ENCODE data around the gene TMEM52.

Gene TMEM52

GRCh38 chr1:1926346-1926811 lies 7.3 kb upstream of the TMEM52 start:
- DNase-seq, result no peak

- DNase-seq, result no peak
Measured at GRCh38 chr1:1925437-1926345, 6.6 kb upstream of the TMEM52 start.

GRCh38 chr1:1924849-1925248 lies 5.8 kb upstream of the TMEM52 start:
- DNase-seq, result no peak

DNA sequence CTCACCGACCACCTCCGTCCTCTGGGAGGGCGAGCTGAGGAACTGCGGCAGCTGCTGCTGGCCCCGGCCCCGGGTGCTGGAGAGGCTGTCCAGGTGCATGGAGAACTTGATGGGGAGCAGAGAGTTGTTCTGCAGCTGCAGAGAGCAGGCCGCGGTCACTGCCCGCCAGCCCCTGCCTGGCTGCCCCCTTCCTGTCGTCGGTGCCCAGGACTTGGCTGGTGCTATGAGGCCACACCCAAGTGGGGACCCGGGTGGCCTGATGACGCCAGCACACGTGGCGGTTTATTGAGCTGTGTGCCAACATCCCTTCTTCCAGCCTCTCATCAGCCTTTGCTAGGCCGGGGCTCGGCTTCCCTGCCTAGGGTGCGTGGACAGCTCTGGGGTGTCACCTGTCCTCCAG lies 5.3 kb upstream of the TMEM52 start:
- no peak for DNase-seq

DNA sequence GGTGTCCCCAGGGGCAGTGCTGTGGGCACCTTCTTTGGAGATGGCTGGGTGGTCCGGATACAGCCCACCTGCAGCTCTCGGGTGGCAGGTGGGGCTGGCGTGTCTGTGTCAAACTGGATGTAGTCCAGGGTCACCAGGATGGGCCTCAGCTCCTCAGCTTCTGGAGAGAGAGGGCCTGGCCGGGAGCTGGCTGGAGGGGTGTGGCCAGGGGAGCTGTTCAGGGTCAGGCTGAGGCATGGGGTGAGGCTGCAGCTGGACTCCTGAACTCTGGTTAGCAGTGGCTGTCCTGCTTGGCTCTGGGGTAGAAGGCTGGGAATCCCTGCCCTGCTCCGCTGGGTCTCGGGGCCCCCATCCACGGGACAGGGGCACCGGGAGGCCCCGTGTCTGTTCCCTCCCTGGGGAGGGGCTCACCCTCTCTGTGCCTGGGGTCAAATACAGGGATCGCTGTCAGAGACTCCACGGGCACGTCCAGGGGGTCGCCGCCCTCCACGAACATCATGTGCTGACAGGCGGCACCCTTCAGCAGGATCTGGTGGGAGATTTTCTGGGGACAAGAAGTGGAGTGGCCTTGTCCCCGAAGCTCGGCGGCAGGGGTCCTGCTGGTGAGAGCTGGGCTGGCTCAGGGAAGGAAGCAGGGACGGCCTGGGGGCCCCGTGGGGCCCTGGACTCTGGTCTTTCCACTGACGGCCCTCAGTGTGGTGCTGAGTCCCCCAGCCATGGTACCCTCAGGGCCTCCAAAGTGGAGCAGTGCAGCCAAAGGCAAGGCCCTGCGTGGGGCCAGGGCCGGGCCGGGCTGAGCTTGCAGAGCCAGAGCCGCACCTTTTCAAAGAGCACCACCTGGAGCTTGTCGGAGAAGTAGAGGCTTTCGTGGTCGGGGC lies 4.1 kb upstream of the TMEM52 start:
- no peak for DNase-seq

- no peak for DNase-seq
Measured at GRCh38 chr1:1922702-1922955, 3.5 kb upstream of the TMEM52 start.

- DNase-seq, result no peak
Measured at GRCh38 chr1:1921901-1922701, 3.0 kb upstream of the TMEM52 start.

- DNase-seq, result no peak
Measured at GRCh38 chr1:1921459-1921862, 2.4 kb upstream of the TMEM52 start.

DNA sequence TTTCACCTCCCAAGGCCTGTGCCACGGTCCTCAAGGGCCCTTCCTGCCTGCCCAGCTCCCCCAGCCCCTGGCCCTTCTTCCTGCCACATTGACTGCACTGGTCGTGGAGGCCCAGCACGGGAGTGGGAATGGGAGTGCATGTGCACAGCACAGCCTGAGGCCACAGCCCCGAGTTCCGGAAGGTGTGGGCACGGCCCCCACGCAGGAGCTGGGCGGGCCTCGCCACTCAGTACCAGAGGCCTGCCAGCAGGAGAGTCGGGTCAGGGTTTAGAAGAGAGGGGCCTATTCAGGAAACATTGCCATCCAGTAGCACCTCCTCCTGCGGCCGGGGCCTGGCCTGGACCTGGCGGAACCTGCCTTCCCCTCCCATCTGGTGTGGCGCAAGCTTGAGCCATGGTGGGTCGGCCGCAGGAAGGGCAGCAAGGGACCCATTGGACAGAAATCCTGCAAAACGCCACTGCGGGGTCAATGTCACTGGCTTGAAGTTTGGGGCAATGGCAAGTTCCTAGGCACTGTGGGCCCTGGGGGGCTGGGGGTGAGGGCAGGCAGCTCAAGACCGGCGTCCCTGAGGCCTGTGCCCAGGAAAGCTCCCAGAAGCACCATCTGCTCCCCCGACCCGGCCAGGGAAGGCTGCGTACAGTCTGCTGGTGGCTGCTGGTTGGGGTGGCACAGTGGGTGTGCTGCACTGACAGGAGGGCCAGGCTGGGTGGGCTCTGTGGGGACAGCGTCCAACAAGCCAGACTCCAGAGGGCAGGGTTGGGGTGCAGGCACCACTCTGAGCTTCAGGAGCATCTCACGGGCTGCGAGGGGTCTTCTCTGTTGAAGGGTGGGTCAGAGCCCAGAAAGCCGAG lies 1.8 kb upstream of the TMEM52 start:
- DNase-seq, result no peak

DNA sequence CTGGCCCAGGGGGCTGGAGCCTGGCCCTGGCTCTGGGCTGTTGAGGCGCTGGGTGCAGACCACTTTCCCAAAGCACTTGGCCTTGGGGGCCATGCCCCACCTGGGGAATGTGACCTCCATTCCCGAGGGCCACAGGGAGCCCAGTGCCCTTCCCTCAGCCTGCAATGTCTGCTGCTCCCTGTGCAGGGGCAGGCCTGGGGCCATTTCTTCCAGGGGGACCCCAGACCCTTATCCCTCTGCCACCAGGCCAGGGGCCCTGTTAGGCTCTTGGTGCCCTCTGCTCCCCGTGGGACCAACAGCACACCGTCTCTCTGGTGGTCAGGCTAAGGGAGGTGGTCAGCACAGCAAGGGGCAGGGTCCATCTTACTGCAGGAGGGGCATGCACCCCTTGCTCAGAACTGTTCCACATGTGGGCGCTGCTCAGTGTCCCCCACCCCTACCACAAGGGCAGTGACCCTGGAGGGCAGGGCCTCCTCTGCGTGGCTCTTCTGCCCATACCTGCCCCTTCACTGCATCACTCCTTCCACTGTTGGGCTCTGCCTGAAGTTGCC lies 1.1 kb upstream of the TMEM52 start:
- DNase-seq, result no peak

DNA sequence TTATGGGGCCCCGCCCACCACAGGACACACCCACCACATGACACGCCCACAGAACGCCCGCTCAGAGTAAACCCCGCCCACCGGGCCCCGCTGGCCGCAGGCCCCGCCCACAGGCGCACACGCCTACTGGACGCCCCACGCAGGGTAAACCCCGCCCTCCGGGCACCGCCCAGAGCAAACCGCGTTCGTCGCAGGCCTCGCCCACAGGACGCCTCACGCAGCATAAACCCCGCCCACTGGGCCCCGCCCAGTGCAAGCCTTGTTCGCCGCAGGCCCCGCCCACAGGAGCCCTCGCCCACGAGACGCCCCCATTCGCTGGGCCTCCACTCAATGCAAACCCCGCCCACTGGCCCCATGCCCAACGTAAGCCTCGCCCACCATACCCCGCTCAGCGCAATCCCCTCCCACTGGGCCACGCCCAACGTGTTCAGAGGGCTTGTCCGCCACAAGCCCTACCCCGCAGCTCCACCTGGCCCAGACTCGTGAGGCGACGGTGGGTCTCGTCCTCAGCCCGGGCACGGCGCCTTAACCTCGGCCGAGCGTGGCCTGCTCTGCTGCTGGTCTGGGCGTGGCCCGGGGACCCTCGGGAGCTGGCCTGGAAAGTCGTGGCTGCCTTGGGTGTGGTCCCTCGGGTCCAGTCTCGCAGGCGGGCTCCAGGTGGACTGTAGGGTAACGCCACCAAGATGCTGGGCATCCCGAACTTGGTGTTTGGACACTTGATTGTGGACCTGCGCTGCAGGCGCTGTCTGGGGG lies 401 bp upstream of the TMEM52 start:
- peak; percentile 84 for DNase-seq

GRCh38 chr1:1917995-1918900 lies 831 bp downstream of the TMEM52 start:
- no peak for DNase-seq

GRCh38 chr1:1917304-1917976 lies 1.6 kb downstream of the TMEM52 start:
- DNase-seq, result no peak

DNA sequence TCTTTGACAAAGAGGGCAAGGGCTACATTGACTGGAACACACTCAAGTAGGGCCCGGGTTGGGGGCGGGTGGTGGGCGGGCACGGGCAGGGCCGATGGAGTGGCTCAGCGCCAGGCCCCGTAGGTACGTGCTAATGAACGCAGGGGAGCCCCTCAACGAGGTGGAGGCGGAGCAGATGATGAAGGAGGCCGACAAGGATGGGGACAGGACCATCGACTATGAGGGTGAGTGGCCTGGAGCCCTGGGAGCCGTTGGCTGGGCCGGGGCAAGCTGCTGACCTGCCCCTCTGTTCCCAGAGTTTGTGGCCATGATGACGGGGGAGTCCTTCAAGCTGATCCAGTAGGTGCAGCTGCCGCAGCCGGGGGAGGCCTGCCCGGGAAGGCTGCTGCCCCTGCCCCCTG lies 2.2 kb downstream of the TMEM52 start:
- DNase-seq, result no peak

- no peak for DNase-seq
Measured at GRCh38 chr1:1915911-1916840, 2.9 kb downstream of the TMEM52 start.

GRCh38 chr1:1914971-1915692 lies 3.9 kb downstream of the TMEM52 start, which contains the start of gene CALML6:
TSS of gene CALML6 (plus strand) at chr1:1915260. CDS start at chr1:1915281, 21 bp downstream.
- DNase-seq, result no peak
